Measurements from ENCODE around the gene TBC1D9B.
"Not testable (repeated sequence)": the region's sequence is repeated elsewhere in the genome, so short reads cannot be mapped to it uniquely, and the experiment has no call there.

TBC1D9B gene

DNA sequence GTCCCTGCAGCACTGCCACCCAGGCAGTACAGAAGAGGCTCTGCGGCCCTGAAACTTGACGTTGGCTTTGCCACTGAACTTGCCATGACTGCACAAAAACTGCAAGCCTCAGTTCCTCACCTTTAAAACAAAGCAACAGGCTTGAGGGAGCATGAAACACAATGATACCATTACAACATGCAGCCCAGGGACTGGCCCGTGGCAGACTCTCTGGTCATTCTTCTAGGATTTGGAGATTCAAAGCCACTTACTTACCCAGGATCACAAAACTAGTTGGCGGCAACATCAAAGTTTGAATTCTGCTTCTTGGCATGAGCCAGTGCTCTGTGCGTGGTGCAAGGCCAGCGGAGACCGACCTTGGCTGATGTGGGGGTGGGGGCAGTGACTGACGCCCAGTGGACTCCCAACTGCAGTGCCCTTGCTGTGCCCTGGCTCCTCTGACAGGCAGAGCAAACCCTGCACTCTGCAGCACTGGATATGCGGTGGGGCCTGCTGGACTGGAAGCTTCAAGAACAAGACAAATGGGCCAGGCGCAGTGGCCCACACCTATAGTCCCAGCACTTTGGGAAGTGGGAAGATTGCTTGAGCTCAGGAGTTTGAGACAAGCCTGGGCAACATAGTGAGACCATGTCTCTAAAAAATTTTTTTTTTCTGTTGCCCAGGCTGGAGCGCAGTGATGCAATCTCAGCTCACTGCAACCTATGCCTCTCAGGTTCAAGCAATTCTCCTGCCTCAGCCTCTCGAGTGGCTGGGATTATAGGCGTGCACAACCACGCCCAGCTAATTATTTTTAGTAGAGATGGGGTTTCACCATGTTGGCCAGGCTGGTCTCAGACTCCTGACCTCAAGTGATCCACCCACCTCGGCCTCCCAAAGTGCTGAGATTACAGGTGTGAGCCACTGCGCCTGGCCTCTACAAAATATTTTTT is 68.1 kb downstream of the TBC1D9B start:
- no peak for DNase-seq (ENCODE audit: low read depth in 4 of 4, low spot score in 1 of 4)

- no peak for DNase-seq (ENCODE audit: low read depth in 4 of 4, low spot score in 1 of 4)
Observed at GRCh38 chr5:179837076-179838011, 70.4 kb downstream of the TBC1D9B start.

DNA sequence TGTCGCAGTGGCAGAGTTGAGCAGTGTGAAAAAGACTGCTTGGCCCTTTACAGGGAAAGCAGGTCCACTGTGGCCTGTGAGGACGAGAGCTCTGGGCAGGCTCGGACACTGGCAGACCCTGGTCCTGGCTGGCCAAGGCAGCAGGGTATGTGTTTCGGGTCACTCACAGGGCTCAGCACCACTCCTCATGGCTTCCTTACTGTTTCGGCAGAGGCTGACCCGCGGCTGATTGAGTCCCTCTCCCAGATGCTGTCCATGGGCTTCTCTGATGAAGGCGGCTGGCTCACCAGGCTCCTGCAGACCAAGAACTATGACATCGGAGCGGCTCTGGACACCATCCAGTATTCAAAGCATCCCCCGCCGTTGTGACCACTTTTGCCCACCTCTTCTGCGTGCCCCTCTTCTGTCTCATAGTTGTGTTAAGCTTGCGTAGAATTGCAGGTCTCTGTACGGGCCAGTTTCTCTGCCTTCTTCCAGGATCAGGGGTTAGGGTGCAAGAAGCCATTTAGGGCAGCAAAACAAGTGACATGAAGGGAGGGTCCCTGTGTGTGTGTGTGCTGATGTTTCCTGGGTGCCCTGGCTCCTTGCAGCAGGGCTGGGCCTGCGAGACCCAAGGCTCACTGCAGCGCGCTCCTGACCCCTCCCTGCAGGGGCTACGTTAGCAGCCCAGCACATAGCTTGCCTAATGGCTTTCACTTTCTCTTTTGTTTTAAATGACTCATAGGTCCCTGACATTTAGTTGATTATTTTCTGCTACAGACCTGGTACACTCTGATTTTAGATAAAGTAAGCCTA is 71.3 kb downstream of the TBC1D9B start:
- peak in 3 of 4 experiments; percentile 27 to 50 (median 36) for DNase-seq (ENCODE audit: low read depth in 4 of 4, low spot score in 1 of 4)

DNA sequence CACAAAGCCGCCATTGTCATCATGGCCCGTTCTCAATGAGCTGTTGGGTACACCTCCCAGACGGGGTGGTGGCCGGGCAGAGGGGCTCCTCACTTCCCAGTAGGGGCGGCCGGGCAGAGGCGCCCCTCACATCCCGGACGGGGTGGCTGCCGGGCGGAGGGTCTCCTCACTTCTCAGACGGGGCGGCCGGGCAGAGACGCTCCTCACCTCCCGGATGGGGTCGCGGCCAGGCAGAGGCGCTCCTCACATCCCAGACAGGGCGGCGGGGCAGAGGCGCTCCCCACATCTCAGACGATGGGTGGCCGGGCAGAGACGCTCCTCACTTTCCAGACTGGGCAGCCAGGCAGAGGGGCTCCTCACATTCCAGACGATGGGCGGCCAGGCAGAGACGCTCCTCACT is 72.8 kb downstream of the TBC1D9B start:
- DNase-seq (ENCODE audit: low read depth in 4 of 4, low spot score in 1 of 4), result not testable (repeated sequence)

GRCh38 chr5:179834120-179834519 is 73.6 kb downstream of the TBC1D9B start:
- DNase-seq (ENCODE audit: low read depth in 4 of 4, low spot score in 1 of 4), result no peak

DNA sequence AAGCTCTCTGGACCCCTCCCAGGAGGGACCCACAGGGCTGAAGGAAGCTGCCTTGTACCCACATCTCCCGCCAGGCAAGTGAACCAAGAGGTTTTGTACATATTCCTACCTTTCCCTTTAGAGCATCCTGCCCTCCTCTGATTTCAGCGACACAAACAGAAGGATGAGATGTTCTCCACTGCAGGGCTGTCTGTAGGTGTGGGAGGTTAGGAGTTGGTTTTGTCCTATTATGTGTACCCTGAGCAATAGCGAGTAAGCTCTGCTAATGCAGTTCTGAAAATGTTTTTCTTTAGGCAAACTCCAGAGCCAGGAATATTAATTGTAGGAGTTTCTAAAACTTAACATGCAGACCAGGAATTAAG is 74.0 kb downstream of the TBC1D9B start:
- DNase-seq (ENCODE audit: low read depth in 4 of 4, low spot score in 1 of 4), result no peak

DNA sequence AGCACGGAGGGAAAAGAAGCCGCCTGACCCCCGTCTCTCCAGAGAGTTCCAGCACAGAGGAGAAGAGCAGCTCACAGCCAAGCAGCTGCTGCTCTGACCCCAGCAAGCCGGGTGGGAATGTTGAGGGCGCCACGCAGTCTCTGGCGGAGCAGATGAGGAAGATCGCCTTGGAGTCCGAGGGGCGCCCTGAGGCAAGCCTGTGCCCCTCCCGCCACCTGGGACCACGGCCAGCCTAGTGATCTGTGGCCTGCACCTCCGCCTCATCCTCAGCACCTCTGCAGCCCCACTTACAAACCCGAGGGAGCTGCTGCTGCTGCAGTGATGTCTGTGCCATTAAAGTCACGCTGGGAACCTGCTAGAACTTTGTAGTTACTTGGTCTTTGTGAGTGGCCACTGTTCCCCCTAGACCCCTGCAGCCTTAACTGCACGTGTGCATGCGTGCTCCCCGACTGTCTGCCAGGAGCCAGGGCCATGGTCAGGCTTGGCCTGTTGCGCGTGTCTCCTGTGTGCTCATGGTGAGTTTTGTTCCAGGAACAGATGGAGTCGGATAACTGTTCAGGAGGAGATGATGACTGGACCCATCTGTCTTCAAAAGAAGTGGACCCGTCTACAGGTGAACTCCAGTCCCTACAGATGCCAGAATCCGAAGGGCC is 74.5 kb downstream of the TBC1D9B start:
- no peak for DNase-seq (ENCODE audit: low read depth in 4 of 4, low spot score in 1 of 4)

GRCh38 chr5:179832039-179832745 is 75.5 kb downstream of the TBC1D9B start:
- DNase-seq (ENCODE audit: low read depth in 4 of 4, low spot score in 1 of 4), result no peak

DNA sequence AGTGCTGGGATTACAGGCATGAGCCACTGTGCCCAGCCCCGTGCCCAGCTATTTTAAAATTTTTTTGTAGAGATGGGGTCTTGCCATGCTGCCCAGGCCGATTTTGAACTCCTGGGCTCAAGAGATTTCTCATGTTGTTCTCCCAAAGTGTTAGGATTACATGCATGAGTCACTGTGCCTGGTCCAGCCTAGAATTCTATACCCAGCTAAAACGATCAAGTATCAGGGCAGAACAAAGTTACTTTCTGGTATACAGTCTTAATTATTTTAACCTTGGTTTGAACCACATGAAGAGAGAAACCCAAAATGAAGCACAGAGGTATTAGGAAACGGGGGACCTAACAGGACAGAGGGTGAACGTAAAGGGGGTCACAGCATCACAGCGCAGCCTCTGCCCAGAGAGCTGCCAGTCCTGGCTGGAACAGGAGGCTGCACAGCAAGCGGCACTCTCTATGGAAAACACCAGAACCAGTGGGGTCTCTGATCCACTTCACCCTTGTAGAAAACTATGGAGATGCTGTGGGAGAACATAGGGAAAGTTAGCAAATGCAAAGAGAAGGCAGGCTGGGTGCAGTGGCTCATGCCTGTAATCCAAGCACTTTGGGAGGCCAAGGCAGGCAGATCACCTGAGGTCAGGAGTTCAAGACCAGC is 76.8 kb downstream of the TBC1D9B start:
- DNase-seq (ENCODE audit: low read depth in 4 of 4, low spot score in 1 of 4), result no peak

DNA sequence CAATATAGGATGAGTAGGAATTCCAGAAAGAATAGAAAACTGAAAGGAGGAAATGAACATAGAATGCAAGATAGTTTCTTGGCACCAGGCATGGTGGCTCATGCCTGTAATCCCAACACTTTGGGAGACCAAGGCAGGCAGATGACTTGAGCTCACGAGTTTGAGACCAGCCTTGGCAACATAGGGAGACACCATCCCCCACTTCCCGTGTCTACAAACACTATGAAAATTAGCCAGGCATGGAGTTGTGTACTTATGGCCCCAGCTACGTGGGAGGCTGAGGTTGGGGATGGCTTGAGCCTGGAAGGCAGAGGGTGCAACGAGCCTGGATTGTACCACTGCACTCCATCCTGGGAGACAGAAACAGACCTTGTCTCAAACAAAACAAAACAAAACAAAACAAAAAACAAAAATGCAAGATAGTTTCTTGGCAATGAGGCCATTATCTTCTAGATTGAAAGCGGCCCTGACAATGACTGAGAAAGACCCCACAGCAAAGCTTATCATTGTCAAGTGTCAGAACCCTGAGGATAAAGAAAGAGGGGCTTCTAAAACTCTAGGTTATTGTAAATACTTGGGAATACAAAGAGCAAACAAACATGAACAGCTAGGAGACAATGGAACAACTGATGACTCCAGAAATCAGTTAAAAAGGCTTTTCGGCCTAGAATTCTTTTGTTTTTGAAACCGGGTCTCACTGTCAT is 77.8 kb downstream of the TBC1D9B start:
- DNase-seq (ENCODE audit: low read depth in 4 of 4, low spot score in 1 of 4), result no peak

- no peak for DNase-seq (ENCODE audit: low read depth in 4 of 4, low spot score in 1 of 4)
Observed at GRCh38 chr5:179828756-179829421, 78.8 kb downstream of the TBC1D9B start.

GRCh38 chr5:179827680-179828079 is 80.0 kb downstream of the TBC1D9B start:
- DNase-seq (ENCODE audit: low read depth in 4 of 4, low spot score in 1 of 4), result peak in 1 of 4 experiments; percentile 61

DNA sequence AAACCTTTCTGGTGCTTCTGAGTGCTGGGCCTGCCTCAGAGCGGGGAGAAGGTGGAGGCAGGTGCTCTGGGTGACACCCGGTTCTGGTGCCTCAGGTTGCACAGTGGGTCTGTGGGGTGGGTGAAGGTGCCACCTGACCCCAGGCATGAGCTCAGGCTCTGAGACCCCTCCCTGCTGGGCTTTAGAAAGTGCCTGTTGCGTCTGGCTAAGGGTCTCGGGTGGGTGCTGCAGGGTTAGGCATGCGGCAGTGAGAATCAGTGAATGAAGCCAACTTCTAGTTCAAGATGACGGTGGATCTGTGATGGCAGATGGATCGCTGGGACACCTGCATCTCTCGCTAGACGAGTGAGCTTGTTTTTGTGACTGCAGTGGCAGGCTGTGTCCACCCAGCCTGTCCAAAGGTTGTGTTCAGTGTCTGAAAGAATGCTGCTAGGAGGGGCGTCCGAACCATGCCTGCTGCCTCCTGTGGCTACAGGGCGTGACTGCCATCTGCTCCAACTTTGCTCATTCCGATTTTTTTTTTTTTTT is 82.0 kb downstream of the TBC1D9B start:
- no peak for DNase-seq (ENCODE audit: low read depth in 4 of 4, low spot score in 1 of 4)

GRCh38 chr5:179824745-179825112 is 83.0 kb downstream of the TBC1D9B start:
- no peak for DNase-seq (ENCODE audit: low read depth in 4 of 4, low spot score in 1 of 4)

DNA sequence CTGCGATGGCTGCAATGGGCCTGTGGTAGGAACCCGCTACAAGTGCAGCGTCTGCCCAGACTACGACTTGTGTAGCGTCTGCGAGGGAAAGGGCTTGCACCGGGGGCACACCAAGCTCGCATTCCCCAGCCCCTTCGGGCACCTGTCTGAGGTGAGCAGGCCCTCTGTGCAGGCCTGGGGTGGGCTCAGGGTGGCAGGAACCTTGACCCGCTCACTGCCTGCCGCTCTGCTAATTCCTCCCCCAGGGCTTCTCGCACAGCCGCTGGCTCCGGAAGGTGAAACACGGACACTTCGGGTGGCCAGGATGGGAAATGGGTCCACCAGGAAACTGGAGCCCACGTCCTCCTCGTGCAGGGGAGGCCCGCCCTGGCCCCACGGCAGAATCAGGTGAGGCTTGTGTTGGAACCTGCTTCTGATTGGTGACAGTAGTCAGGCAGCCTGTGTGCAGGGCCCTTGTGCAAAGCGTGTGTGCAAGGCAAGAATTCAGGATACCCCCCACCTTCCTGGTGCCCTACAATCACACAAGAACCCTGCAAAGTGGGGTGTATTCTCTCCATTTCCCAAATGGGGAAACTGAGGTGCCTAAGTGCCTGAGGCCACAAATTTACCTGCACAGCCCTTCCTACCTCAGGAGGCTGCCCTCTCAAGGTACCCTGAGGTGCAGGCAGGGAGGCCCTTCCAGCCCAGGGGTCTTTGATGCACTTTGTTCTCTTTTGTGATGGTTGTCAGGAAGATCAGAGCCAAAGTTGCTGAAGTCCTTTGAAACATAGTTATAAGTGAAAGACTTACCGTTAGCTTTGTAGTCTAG is 83.6 kb downstream of the TBC1D9B start:
- DNase-seq (ENCODE audit: low read depth in 4 of 4, low spot score in 1 of 4), result no peak

- DNase-seq (ENCODE audit: low read depth in 4 of 4, low spot score in 1 of 4), result no peak
Observed at GRCh38 chr5:179822444-179822990, 85.2 kb downstream of the TBC1D9B start.

GRCh38 chr5:179822059-179822432 is 85.7 kb downstream of the TBC1D9B start:
- no peak for DNase-seq (ENCODE audit: low read depth in 4 of 4, low spot score in 1 of 4)
